HG03139 (cell line): ENCODE measurements around the gene ELANE.

ENCODE experiments used
- ATAC-seq: cut with Tn5 transposase; IDR thresholded peaks from one replicate; pipeline ENCODE4 v1.9.1; 2021; ENCODE audit not compliant: unreplicated experiment

Gene ELANE

GRCh38 chr19:852136-853013 lies at the start of gene ELANE:
Gene ELANE (plus strand): TSS chr19:852303. CDS start chr19:852329, 26 bp downstream.
- ATAC-seq, result no peak

GRCh38 chr19:802498-803098 lies 49.5 kb upstream of the ELANE start:
- ATAC-seq, result no peak

GRCh38 chr19:803099-803561 lies 49.0 kb upstream of the ELANE start:
- ATAC-seq, result no peak

GRCh38 chr19:803686-804418 lies 48.3 kb upstream of the ELANE start:
- ATAC-seq, result no peak

GRCh38 chr19:804419-805165 lies 47.5 kb upstream of the ELANE start:
- no peak for ATAC-seq

- no peak for ATAC-seq
These were observed 46.9 kb upstream of the ELANE start for GRCh38 chr19:805166-805551.

- ATAC-seq, result no peak
These were observed 46.2 kb upstream of the ELANE start for GRCh38 chr19:805600-806550.

GRCh38 chr19:806815-807421 lies 45.2 kb upstream of the ELANE start:
- ATAC-seq, result no peak

- no peak for ATAC-seq
These were observed 44.3 kb upstream of the ELANE start for GRCh38 chr19:807627-808422.

GRCh38 chr19:808423-808775 lies 43.7 kb upstream of the ELANE start:
- no peak for ATAC-seq

GRCh38 chr19:810077-810855 lies 41.8 kb upstream of the ELANE start:
- no peak for ATAC-seq

- ATAC-seq, result no peak
These were observed 41.1 kb upstream of the ELANE start for GRCh38 chr19:810883-811489.

GRCh38 chr19:811506-812048 lies 40.5 kb upstream of the ELANE start:
- ATAC-seq, result no peak

- ATAC-seq, result no peak
These were observed 39.9 kb upstream of the ELANE start for GRCh38 chr19:812049-812746.

- ATAC-seq, result no peak
These were observed 39.3 kb upstream of the ELANE start for GRCh38 chr19:812747-813218.
